ENCODE measurements around the gene GOPC.

The GOPC gene

GRCh38 chr6:117624869-117625481, 22.7 kb upstream of the GOPC start:
- TF ChIP-seq NFIC (IDR thresholded peaks at IDR 0.05) (no peak), EP300 (IDR thresholded peaks at IDR 0.05; ENCODE audit: borderline replicate concordance) (no peak), ZBTB7A (IDR thresholded peaks at IDR 0.05; ENCODE audit: low read depth) (no peak), FOXM1 (IDR thresholded peaks at IDR 0.05; ENCODE audit: borderline replicate concordance, low read depth) (no peak), REST (IDR thresholded peaks at IDR 0.05; ENCODE audit: low read depth) (no peak), MAX (IDR thresholded peaks at IDR 0.05) (no peak), TEAD4 (IDR thresholded peaks at IDR 0.05) (no peak), CEBPB (IDR thresholded peaks at IDR 0.05) (no peak), TCF12 (IDR thresholded peaks at IDR 0.05; ENCODE audit: low read depth) (no peak), EGR1 (IDR thresholded peaks at IDR 0.05) (no peak), RAD21 (IDR thresholded peaks at IDR 0.05; ENCODE audit: low read depth) (no peak), USF1 (IDR thresholded peaks at IDR 0.05) (no peak), YY1 (IDR thresholded peaks at IDR 0.05; ENCODE audit: low read depth) (no peak), TAF1 (IDR thresholded peaks at IDR 0.05; ENCODE audit: low read depth) (no peak), CREB1 (IDR thresholded peaks at IDR 0.05; ENCODE audit: low read depth) (no peak)

- TF ChIP-seq USF1 (IDR thresholded peaks at IDR 0.05) (no peak), RAD21 (IDR thresholded peaks at IDR 0.05; ENCODE audit: low read depth) (no peak), CREB1 (IDR thresholded peaks at IDR 0.05; ENCODE audit: low read depth) (no peak), TCF12 (IDR thresholded peaks at IDR 0.05; ENCODE audit: low read depth) (no peak), CEBPB (IDR thresholded peaks at IDR 0.05) (no peak), FOXM1 (IDR thresholded peaks at IDR 0.05; ENCODE audit: borderline replicate concordance, low read depth) (no peak), EGR1 (IDR thresholded peaks at IDR 0.05) (no peak)
Observed at GRCh38 chr6:117619178-117619577, 16.9 kb upstream of the GOPC start.

- no peak for TF ChIP-seq YY1 (IDR thresholded peaks at IDR 0.05; ENCODE audit: low read depth)
- no peak for TF ChIP-seq CEBPB (IDR thresholded peaks at IDR 0.05)
- no peak for TF ChIP-seq TAF1 (IDR thresholded peaks at IDR 0.05; ENCODE audit: low read depth)
- no peak for TF ChIP-seq ZBTB7A (IDR thresholded peaks at IDR 0.05; ENCODE audit: low read depth)
- no peak for TF ChIP-seq REST (IDR thresholded peaks at IDR 0.05; ENCODE audit: low read depth)
- no peak for TF ChIP-seq TEAD4 (IDR thresholded peaks at IDR 0.05)
- no peak for TF ChIP-seq FOXM1 (IDR thresholded peaks at IDR 0.05; ENCODE audit: borderline replicate concordance, low read depth)
- TF ChIP-seq MAX (IDR thresholded peaks at IDR 0.05), result no peak
- no peak for TF ChIP-seq RAD21 (IDR thresholded peaks at IDR 0.05; ENCODE audit: low read depth)
Observed at GRCh38 chr6:117617210-117618035, 15.1 kb upstream of the GOPC start.

GRCh38 chr6:117616391-117617209, 14.3 kb upstream of the GOPC start:
- TF ChIP-seq CEBPB (IDR thresholded peaks at IDR 0.05), result no peak
- no peak for TF ChIP-seq EP300 (IDR thresholded peaks at IDR 0.05; ENCODE audit: borderline replicate concordance)
- TF ChIP-seq RAD21 (IDR thresholded peaks at IDR 0.05; ENCODE audit: low read depth), result no peak
- no peak for TF ChIP-seq YY1 (IDR thresholded peaks at IDR 0.05; ENCODE audit: low read depth)
- no peak for TF ChIP-seq TAF1 (IDR thresholded peaks at IDR 0.05; ENCODE audit: low read depth)

GRCh38 chr6:117615750-117616390, 13.6 kb upstream of the GOPC start:
- no peak for TF ChIP-seq USF1 (IDR thresholded peaks at IDR 0.05)
- no peak for TF ChIP-seq FOXM1 (IDR thresholded peaks at IDR 0.05; ENCODE audit: borderline replicate concordance, low read depth)
- no peak for TF ChIP-seq ZBTB7A (IDR thresholded peaks at IDR 0.05; ENCODE audit: low read depth)
- no peak for TF ChIP-seq RAD21 (IDR thresholded peaks at IDR 0.05; ENCODE audit: low read depth)
- TF ChIP-seq REST (IDR thresholded peaks at IDR 0.05; ENCODE audit: low read depth), result no peak
- TF ChIP-seq TEAD4 (IDR thresholded peaks at IDR 0.05), result no peak
- no peak for TF ChIP-seq YY1 (IDR thresholded peaks at IDR 0.05; ENCODE audit: low read depth)
- TF ChIP-seq TAF1 (IDR thresholded peaks at IDR 0.05; ENCODE audit: low read depth), result no peak
- TF ChIP-seq MAX (IDR thresholded peaks at IDR 0.05), result no peak
- no peak for TF ChIP-seq NFIC (IDR thresholded peaks at IDR 0.05)
- no peak for TF ChIP-seq CREB1 (IDR thresholded peaks at IDR 0.05; ENCODE audit: low read depth)
- no peak for TF ChIP-seq TCF12 (IDR thresholded peaks at IDR 0.05; ENCODE audit: low read depth)
- no peak for TF ChIP-seq EGR1 (IDR thresholded peaks at IDR 0.05)
